ENCODE measurements around the gene FNDC7.

The FNDC7 gene

DNA sequence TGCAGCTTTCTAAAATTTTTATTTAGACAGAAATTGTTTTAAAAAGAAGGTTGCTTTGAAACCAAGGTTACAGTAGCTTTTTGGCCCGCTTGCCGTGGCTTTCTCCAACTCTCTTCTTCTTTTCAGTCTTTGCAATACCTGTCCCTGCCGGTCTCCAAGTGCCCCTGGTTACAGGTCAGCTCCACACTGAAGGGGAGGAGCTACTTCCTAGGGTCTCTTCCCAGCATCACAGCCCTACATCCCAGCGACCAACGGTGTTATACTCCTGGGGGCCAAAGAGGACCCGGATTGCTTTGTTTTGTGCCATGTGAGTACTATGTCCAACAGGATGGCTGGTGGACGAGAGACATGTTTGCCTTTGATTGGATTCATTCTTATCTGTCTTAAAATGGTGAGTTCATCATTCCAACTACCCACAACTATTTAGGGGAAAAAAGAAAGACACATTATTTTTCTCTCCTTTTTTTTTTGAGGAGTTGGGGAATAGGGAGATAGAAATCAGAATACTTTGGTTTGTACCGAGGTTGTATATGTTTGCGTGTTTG is at the start of gene FNDC7:
TSS of gene FNDC7 (plus strand) at position 303 of the 545 bp plus-strand sequence. CDS start at position 329, 26 bp downstream.
- no peak for TF ChIP-seq GATA3 (IDR thresholded peaks at IDR 0.05; ENCODE audit: low read depth, low read length)
- no peak for TF ChIP-seq GATA2 (IDR thresholded peaks at IDR 0.05; ENCODE audit: low read depth, low read length)

DNA sequence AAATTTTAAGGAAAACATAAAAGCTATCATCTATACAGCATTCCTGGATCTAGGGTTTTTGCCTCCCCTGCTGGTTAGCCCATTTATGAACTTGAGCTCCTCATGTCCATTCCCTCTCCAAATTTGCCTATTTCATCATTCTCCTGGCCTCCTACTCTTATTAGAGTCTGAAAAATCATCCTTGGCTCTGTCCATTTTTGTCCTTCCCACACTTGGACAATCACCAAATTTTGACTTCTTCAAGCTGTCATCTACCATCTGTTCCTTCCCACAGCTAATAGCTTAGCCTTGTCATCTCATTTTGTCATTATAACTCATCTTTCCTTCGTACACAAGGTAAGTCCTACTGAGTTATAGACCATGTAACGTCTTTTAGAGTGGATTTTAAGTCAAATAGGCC is 49.6 kb upstream of the FNDC7 start:
- TF ChIP-seq GATA3 (IDR thresholded peaks at IDR 0.05; ENCODE audit: low read depth, low read length) (no peak), GATA2 (IDR thresholded peaks at IDR 0.05; ENCODE audit: low read depth, low read length) (no peak)

GRCh38 chr1:108664481-108664880 is 48.2 kb upstream of the FNDC7 start:
- TF ChIP-seq GATA2 (IDR thresholded peaks at IDR 0.05; ENCODE audit: low read depth, low read length) = no peak
- TF ChIP-seq GATA3 (IDR thresholded peaks at IDR 0.05; ENCODE audit: low read depth, low read length) = no peak

DNA sequence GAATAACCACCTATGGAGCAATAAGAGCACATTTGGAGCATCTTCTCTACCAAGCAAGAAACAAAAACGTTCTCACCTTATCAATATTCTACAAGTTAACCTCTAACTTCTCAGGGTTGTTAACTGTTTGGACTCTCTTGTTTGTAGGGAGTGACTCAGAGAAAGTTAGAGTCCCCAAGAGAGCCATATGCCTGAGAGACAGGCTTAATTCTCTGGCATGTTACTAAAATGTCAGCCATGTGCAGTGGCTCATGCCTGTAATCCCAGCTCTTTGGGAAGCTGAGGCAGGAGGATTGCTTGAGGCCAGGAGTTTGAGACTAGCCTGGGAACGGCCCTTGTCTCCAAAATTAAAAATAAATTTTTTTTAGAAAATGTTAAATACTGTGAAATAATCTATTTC is 47.6 kb upstream of the FNDC7 start:
- TF ChIP-seq GATA3 (IDR thresholded peaks at IDR 0.05; ENCODE audit: low read depth, low read length) = no peak
- TF ChIP-seq GATA2 (IDR thresholded peaks at IDR 0.05; ENCODE audit: low read depth, low read length) = no peak

DNA sequence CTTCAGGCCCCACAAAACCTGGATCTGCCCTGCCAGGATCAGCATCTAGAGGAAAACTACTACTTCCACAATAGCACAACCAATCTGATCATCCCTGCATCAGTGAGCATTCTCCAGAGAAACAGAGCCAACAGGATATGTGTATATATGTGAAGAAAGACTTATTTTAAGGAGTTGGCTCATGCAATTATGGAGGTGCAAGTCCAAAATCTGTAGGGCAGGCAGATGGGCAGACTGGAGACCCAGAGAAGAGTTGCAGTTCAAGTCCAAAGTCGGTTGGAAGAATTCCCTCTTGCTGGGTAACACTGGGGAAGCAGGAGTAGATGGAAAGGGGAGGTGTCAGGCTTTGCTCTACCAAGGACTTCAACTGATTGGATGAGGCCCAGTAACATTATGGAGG is 46.9 kb upstream of the FNDC7 start:
- no peak for TF ChIP-seq GATA2 (IDR thresholded peaks at IDR 0.05; ENCODE audit: low read depth, low read length)
- no peak for TF ChIP-seq GATA3 (IDR thresholded peaks at IDR 0.05; ENCODE audit: low read depth, low read length)

- TF ChIP-seq GATA2 (IDR thresholded peaks at IDR 0.05; ENCODE audit: low read depth, low read length) (no peak), GATA3 (IDR thresholded peaks at IDR 0.05; ENCODE audit: low read depth, low read length) (no peak)
Observed at GRCh38 chr1:108668777-108669176, 43.9 kb upstream of the FNDC7 start.

DNA sequence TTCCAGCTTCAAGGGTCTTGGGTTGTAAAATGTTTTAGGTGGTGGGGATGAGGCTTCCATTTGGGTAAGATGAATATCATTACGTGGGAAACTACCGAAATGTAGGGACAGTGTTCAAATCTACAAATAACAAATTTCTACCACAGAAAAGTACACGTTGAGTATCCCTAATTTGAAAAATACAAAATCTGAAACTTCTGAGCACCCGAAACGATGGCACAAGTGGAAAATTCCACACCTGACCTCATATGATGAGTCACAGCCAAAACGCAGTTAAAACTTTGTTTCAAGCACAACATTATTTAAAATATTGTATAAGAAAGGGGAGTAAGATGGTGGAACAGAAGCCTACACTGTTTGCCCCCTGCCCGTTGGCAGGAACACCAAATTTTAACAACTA is 43.0 kb upstream of the FNDC7 start:
- TF ChIP-seq GATA2 (IDR thresholded peaks at IDR 0.05; ENCODE audit: low read depth, low read length) = no peak
- TF ChIP-seq GATA3 (IDR thresholded peaks at IDR 0.05; ENCODE audit: low read depth, low read length) = no peak

DNA sequence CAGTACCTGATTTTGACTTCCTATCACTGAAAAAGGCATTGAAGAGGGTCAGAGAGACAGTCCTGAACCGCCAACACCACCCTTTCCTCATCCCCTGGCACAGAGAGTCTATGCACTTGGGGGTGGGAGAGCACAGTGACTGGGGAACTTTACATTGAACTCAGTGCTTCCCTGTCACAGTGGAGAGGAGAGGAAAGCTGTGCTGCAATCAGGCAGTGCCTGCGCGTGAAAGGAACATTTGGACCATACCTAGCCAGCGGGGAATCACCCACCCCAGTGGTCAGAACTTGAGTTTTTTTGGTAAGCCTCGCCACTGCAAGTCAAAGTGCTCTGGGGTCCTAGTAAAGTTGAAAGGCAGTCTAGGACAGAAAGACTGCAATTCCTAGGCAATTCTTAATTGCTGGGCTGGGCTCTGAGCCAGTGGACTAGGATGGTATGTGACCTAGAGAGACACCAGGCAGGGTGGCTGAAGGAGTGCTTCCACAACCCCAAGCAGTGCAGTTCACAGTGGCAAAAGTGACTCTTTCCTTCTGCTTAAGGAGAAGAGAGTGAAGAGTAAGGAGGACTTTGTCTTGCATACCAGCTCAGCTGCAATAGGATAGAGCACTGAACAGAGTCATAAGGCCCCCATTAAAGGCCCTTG is 42.5 kb upstream of the FNDC7 start:
- TF ChIP-seq GATA3 (IDR thresholded peaks at IDR 0.05; ENCODE audit: low read depth, low read length) (no peak), GATA2 (IDR thresholded peaks at IDR 0.05; ENCODE audit: low read depth, low read length) (no peak)

DNA sequence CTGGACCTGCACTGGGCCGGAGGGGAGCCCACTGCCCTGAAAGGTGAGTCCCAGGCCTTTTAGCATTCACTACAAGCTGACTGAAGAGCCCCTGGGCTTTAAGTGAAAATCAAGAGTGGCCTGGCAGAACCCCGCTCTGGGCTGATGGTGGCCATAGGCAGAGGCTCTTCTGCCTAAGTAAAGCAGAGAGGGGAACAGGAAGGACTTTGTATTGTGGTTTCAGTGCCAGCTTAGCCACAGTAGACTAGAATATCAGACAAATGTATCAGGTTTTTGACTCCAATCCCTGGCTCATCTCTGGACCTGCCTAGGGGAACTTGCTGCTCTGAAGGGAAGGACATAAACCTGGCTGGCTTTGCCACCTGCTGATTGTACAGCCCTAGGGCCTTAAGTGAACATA is 41.6 kb upstream of the FNDC7 start:
- TF ChIP-seq GATA2 (IDR thresholded peaks at IDR 0.05; ENCODE audit: low read depth, low read length) (no peak), GATA3 (IDR thresholded peaks at IDR 0.05; ENCODE audit: low read depth, low read length) (no peak)

- TF ChIP-seq GATA3 (IDR thresholded peaks at IDR 0.05; ENCODE audit: low read depth, low read length) (no peak), GATA2 (IDR thresholded peaks at IDR 0.05; ENCODE audit: low read depth, low read length) (no peak)
Observed at GRCh38 chr1:108678706-108679105, 34.0 kb upstream of the FNDC7 start.

DNA sequence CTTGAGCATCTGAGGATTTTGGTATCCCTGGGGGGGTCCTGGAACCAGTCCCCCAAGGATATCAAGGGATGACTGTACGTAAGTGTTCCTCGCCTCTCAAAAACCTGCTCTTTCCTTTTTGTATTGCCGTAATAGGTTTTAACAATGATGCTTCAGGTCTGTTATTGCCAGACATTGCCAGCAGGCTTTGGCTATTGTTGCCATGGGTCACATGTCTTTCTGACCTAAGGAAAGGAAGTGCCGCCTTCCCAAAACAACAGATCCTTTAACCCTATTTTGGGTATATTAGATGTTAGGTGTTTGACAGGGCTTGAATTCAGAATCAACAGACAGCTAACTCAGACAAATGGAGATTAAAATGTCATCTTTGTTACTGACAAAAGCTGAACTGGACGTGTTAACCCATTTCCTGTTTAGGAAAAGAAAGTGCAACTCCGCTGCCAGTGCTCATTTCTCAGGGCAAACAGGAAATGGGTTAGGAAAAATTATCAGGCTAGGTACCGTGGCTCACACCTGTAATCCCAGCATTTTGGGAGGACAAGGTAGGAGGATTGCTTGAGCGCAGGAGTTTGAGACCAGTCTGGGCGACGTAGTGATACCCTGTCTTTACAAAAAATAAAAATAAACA is 33.0 kb upstream of the FNDC7 start:
- TF ChIP-seq GATA2 (IDR thresholded peaks at IDR 0.05; ENCODE audit: low read depth, low read length) (no peak), GATA3 (IDR thresholded peaks at IDR 0.05; ENCODE audit: low read depth, low read length) (no peak)

DNA sequence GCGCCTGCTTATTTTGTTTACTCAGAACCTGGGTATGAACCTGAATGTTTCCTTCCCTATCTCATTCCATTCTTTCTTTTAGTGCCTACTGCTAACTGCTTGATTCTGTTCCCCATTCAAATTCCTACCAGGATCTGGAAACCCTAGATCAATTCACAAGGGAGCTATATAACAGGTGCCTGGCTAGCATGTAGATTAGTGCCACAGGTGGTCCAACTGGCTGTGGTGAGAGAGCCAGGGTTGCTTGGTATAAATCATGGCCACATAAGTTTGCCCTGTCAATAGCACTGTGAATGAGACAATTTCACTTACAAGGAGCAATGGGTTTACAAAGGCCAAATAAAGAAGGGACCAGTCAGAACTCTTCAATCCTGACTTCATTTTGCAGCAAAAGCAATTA is 27.2 kb upstream of the FNDC7 start:
- TF ChIP-seq GATA2 (IDR thresholded peaks at IDR 0.05; ENCODE audit: low read depth, low read length) (no peak), GATA3 (IDR thresholded peaks at IDR 0.05; ENCODE audit: low read depth, low read length) (no peak)

DNA sequence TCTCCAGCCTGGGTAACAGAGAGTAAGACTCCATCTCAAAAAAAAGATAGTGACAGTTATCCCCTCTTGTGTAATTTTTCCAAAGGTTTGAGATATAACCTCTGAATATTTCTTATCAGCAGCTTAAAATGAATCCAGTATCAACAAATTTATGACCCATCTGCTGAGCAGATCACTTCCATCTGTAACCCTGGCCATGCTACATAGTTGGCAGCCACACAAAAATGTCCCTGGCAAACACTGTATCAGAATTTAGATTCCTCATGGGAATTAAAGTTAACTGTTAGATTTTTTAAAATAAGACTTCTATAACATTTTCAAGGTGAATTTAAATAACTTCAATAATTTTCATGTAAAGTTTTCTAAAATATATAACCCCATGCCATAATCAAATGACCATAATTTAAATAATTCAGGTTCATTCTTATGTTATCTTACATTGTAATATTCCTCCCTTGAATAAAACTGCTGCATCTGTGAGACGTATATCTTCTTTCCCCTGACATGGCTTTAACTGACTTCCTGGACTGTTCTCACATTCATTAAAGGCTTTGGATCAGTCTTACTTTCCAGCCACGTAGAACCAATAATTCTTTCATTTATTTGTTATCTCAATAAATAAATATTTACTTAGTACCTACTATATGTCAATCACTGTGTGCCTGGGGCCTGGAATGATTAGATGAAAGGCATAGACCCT is 25.9 kb upstream of the FNDC7 start:
- TF ChIP-seq GATA2 (IDR thresholded peaks at IDR 0.05; ENCODE audit: low read depth, low read length) (peak; percentile 47; the same call in 1 of the 2 replicates), GATA3 (IDR thresholded peaks at IDR 0.05; ENCODE audit: low read depth, low read length) (no peak)

DNA sequence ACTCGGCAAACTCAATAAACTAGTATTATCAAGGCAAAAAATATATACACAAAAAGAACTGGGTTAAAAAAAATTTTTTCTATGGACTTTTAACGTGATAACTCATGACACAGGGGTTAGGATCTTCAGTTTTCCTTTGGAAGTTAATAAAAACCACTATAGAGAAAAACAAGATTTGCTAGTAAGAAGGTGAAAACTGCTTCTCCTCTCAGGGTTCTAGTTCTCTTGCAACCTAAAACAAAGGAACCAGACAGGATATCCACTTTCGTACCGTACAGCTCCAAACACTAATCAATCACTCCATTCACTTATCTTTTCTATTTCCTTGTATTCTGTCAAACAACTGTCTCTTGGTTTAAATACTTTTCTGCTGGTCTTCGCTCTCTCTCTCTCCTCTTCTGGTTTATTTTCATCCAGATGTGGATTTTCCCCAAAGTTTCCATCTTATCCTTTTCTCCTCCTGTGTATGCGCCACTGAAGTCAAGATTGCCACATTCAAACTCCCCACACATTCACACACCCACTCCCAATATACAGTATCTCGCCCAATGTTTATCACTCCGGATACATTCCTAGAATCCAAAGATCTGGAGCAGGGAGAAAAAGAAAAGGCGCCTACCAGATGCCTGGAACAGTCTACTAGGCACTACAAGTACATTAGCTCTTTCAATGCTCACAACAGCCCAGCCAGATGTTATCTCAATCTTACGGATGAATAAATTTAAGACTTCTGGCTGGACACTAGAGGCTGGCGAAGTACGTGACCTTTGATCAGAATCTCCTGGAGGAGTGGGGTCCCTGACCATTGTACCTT is 21.4 kb upstream of the FNDC7 start:
- TF ChIP-seq GATA3 (IDR thresholded peaks at IDR 0.05; ENCODE audit: low read depth, low read length) (peak; percentile 74), GATA2 (IDR thresholded peaks at IDR 0.05; ENCODE audit: low read depth, low read length) (peak; percentile 88)

Data from SH-SY5Y (cell line).